Activated T-cell treated with anti-CD3 and anti-CD28 coated beads, Interleukin-2, amount 50 U/mL, for 1 hour (primary cell): ENCODE data around the gene CHAF1A.

ENCODE experiments used
- DNase-seq: peaks from one replicate; pipeline ENCODE4 v3.0.0-alpha.2; 2020

Gene CHAF1A

GRCh38 chr19:4406626-4407025 lies 4.2 kb downstream of the CHAF1A start:
- DNase-seq, result no peak

GRCh38 chr19:4409123-4409933 lies 6.9 kb downstream of the CHAF1A start:
- DNase-seq, result no peak

- no peak for DNase-seq
Observed at GRCh38 chr19:4413588-4413987, 11.1 kb downstream of the CHAF1A start.

GRCh38 chr19:4414144-4414799 lies 11.8 kb downstream of the CHAF1A start:
- DNase-seq, result no peak

GRCh38 chr19:4414800-4415321 lies 12.4 kb downstream of the CHAF1A start:
- DNase-seq, result no peak

GRCh38 chr19:4415352-4415751 lies 12.9 kb downstream of the CHAF1A start:
- DNase-seq, result no peak

- no peak for DNase-seq
Observed at GRCh38 chr19:4416268-4416667, 13.8 kb downstream of the CHAF1A start.

GRCh38 chr19:4423416-4424126 lies 21.1 kb downstream of the CHAF1A start:
- no peak for DNase-seq

- DNase-seq, result no peak
Observed at GRCh38 chr19:4425537-4425936, 23.1 kb downstream of the CHAF1A start.

GRCh38 chr19:4428326-4428975 lies 26.0 kb downstream of the CHAF1A start:
- no peak for DNase-seq

GRCh38 chr19:4429256-4429655 lies 26.8 kb downstream of the CHAF1A start:
- no peak for DNase-seq

GRCh38 chr19:4429771-4430171 lies 27.3 kb downstream of the CHAF1A start:
- no peak for DNase-seq

- no peak for DNase-seq
Observed at GRCh38 chr19:4430760-4431159, 28.3 kb downstream of the CHAF1A start.

GRCh38 chr19:4431296-4431695 lies 28.9 kb downstream of the CHAF1A start:
- DNase-seq, result no peak

GRCh38 chr19:4431808-4432674 lies 29.6 kb downstream of the CHAF1A start:
- DNase-seq, result no peak

GRCh38 chr19:4432918-4433506 lies 30.6 kb downstream of the CHAF1A start:
- DNase-seq, result no peak

GRCh38 chr19:4434391-4434790 lies 32.0 kb downstream of the CHAF1A start:
- DNase-seq, result no peak

- no peak for DNase-seq
Observed at GRCh38 chr19:4436231-4436630, 33.8 kb downstream of the CHAF1A start.

- no peak for DNase-seq
Observed at GRCh38 chr19:4437103-4437502, 34.7 kb downstream of the CHAF1A start.

GRCh38 chr19:4439243-4439642 lies 36.8 kb downstream of the CHAF1A start:
- no peak for DNase-seq

- no peak for DNase-seq
Observed at GRCh38 chr19:4441994-4442818, 39.8 kb downstream of the CHAF1A start.
